WERI-Rb-1 (cell line): ENCODE data around the gene VAV2.

Experiments
- DNase-seq: peaks from one replicate; pipeline ENCODE4 v3.0.0-alpha.2; 2020
- H3K27ac ChIP-seq: fragments of 250-450 bp; sonication (Bioruptor Pico); 2 replicates; pipeline ENCODE4 v1.5.1; 2020; ENCODE audit warnings: mild to moderate bottlenecking, moderate library complexity
- H3K27me3 ChIP-seq: fragments of 250-450 bp; sonication (Bioruptor Pico); 2 replicates; pipeline ENCODE4 v1.5.1; 2021; ENCODE audit warnings: mild to moderate bottlenecking, low read depth, moderate library complexity; ENCODE audit not compliant: insufficient read depth, severe bottlenecking
- H3K36me3 ChIP-seq: fragments of 250-450 bp; sonication (Bioruptor Pico); 2 replicates; pipeline ENCODE4 v1.5.1; 2020; ENCODE audit warnings: mild to moderate bottlenecking, moderate library complexity
- H3K4me3 ChIP-seq: 2 replicates; pipeline ENCODE4 v1.5.1; 2011; ENCODE audit warnings: low read depth, mild to moderate bottlenecking, control low read depth, low read length
- H3K9me3 ChIP-seq: fragments of 250-450 bp; sonication (Bioruptor Pico); 2 replicates; pipeline ENCODE4 v1.5.1; 2021; ENCODE audit warnings: mild to moderate bottlenecking, moderate library complexity; ENCODE audit not compliant: severe bottlenecking
- TF ChIP-seq, protein P1 (sequence below): IDR thresholded peaks from 2 replicates; pipeline ENCODE4 v1.5.1; 2011; ENCODE audit warnings: low read depth, mild to moderate bottlenecking, control low read depth, inconsistent platforms, low read length

VAV2 gene

GRCh38 chr9:133725886-133726285 is 266.2 kb downstream of the VAV2 start:
- DNase-seq: no peak
- H3K27ac ChIP-seq: no peak overlapping the region
- no peaks in the 10 kb centered on the region for H3K27me3 ChIP-seq
- H3K4me3 ChIP-seq: no peak overlapping the region
- H3K36me3 ChIP-seq: no peaks in the 10 kb centered on the region; the same call in 1 of the 2 replicates
- H3K9me3 ChIP-seq: peaks cover 7% of the 10 kb centered on the region
- TF ChIP-seq, protein P1, sequence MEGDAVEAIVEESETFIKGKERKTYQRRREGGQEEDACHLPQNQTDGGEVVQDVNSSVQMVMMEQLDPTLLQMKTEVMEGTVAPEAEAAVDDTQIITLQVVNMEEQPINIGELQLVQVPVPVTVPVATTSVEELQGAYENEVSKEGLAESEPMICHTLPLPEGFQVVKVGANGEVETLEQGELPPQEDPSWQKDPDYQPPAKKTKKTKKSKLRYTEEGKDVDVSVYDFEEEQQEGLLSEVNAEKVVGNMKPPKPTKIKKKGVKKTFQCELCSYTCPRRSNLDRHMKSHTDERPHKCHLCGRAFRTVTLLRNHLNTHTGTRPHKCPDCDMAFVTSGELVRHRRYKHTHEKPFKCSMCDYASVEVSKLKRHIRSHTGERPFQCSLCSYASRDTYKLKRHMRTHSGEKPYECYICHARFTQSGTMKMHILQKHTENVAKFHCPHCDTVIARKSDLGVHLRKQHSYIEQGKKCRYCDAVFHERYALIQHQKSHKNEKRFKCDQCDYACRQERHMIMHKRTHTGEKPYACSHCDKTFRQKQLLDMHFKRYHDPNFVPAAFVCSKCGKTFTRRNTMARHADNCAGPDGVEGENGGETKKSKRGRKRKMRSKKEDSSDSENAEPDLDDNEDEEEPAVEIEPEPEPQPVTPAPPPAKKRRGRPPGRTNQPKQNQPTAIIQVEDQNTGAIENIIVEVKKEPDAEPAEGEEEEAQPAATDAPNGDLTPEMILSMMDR: no peak

DNA sequence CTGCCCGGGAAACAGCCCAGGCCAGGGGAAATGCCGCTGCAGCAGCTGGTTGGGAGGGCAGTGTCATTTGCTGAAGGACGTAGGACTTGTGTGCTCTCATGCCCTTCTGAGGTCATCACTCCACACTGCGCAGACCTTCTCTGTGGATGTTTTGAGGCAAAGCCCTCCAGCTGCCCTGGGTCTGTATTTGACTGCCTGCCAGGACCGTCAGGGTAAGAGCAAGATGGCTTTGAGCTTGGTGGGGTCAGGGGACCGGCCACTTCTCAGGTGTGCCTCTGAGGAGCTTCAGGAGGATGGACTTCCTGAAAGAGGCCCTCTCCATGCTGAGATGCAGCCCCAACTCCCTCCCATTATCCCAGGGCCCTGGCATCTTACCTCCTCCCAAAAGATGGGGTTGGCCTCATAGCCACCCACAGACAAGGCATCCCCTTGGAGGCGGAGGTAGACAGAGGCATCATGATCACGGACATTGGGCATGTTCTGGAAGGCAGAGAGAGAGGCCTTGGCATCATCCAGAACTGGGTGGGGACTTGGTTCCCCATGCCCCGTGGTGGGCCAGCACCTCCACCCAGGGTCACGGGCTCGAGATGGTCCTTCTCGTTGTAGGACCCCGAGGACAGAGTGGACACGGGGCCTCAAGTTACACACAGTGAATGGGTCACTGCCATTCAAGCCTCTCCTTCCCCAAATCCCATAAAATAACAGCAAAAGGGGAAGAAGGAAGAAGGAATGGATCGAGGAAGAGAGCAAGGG is 273.4 kb downstream of the VAV2 start:
- no peak overlapping the region for H3K4me3 ChIP-seq
- DNase-seq: no peak
- peaks cover 7% of the 10 kb centered on the region for H3K9me3 ChIP-seq
- TF ChIP-seq, protein P1: no peak
- H3K27ac ChIP-seq: no peak overlapping the region
- H3K27me3 ChIP-seq: no peaks in the 10 kb centered on the region
- no peaks in the 10 kb centered on the region for H3K36me3 ChIP-seq

GRCh38 chr9:133717113-133718031 is 274.8 kb downstream of the VAV2 start:
- TF ChIP-seq, protein P1: no peak
- no peaks in the 10 kb centered on the region for H3K27me3 ChIP-seq

DNA sequence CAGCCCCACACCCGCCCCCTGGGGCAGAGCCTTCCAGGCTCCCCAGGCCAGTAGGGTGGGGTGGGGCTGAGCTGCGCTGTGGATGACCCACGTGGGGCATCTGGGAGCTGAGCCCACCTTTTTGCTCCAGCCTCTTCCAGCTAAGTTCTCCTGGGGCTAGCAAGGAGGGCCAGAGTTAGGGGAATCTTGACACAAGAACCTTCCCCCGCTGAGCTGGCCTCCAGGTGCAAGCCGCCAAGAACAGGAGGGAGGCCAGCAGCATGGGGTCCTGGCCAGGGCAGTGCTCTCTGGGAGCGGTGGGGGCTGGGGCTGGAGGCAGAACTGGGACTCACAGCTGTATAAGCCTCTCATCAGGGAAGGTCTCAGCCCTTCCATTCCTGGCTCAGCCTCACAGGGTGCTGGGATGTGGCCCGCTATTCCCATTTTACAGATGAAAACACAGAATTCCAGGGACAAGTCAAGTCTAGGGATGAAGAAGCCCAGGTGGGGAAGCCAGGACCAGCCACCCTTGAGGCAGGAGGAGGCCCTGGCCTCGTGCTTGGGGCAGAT is 275.5 kb downstream of the VAV2 start:
- Histone ChIP-seq H3K27me3 (no peaks in the 10 kb centered on the region), H3K36me3 (no peaks in the 10 kb centered on the region), H3K4me3 (no peak overlapping the region), H3K9me3 (no peaks in the 10 kb centered on the region), H3K27ac (peak overlapping the region; percentile 34)
- TF ChIP-seq, protein P1: no peak
- no peak for DNase-seq

More at GRCh38 chr9:133717113-133718031, 274.8 kb downstream of the VAV2 start:
- Histone ChIP-seq H3K4me3 (no peak overlapping the region), H3K36me3 (no peaks in the 10 kb centered on the region), H3K9me3 (no peaks in the 10 kb centered on the region), H3K27ac (no peak overlapping the region; the same call in 1 of the 2 replicates)
- DNase-seq: no peak

GRCh38 chr9:133715866-133716563 is 276.1 kb downstream of the VAV2 start:
- TF ChIP-seq, protein P1: peak; percentile 82
- no peaks in the 10 kb centered on the region for H3K27me3 ChIP-seq
- peak overlapping the region; percentile 34 for H3K27ac ChIP-seq
- H3K4me3 ChIP-seq: no peak overlapping the region
- H3K36me3 ChIP-seq: no peaks in the 10 kb centered on the region
- DNase-seq: peak; percentile 73
- no peaks in the 10 kb centered on the region for H3K9me3 ChIP-seq
